ENCODE measurements around the gene PPP2R2C. TPM values are rescaled to one million over a fixed set of nuclear protein-coding genes. Genes with fewer than 3 reads are reported as not detected.

The PPP2R2C gene
- total RNA-seq, 1 experiment from 2014 or later, result 0.17 TPM

DNA sequence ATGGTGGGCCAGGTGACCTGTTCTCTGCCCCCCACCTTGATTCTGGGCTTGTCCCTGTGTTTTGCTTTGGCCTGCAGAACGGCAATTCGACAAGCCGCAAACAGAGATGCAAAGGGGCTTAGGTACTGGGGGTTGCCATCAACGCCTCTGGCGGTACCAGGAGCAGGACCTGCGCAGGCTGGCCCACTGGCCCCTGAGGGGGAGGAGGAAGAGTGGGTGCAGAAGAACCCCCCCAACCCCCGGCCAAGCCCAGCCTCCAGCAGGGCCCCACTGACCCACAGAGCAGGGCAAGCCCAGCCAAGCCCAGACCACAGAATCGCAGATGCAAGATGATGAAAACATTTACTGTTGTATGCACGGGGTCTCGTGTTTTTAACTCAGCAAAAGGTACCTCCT is 89.4 kb downstream of the PPP2R2C start:
- no peak for DNase-seq (ENCODE audit: low read depth)

DNA sequence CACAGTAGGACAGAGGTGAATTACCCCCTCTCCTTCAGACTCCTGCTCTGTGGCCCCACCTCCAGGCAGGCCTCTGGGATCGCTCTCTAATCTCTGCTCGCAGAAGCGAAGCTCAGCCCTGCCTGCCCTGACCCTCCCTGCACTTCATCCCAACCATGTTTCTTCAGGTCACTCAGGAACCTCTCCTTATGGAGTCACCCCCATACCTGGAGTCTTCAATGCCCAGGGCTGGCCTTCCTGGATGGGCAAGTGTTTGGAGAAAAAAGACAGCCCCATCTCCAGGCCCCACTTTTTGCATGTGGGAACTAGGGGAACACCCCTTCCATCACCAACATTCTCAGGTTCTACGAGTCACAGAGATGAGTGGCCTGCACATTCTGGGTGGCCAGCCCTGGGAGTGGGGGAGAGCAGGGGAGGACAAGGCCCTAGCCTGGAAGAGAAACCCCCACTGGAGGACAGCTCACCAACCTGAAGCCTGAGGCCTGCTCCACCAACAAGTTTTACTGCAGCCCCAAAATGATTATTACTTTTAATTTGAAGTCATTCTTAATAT is 90.8 kb downstream of the PPP2R2C start:
- DNase-seq (ENCODE audit: low read depth), result no peak

DNA sequence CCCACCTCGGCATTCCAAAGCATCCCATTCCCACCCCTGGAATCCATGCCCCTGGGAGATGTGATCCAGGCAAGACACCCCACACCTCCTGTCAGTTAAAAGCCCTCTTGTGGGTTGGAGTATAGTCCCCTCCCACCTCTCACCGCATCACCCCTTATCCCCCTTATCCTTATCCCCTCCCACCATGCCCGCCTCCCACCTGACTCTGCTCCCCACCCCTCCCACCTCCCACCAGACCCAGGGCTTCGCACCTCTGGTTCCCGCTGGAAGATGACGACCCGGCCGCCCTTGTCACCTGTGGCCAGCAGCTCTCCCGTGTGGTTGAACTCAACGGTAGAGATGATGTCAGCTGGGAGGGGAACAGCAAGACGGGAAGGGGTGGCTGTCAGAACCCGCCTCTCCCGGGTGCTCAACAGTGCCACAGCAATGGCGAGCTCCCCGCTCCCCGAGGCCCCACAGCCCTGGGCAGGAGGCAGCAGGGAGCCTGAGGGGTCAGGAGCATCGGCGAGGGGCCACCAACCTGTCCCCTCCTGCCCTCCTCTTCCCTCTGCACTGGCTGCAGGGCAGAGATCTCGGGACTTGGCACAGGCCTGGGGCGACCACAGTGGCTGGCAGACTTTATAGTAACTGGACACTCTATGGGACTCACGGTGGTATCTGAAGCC is 91.5 kb downstream of the PPP2R2C start:
- no peak for DNase-seq (ENCODE audit: low read depth)

DNA sequence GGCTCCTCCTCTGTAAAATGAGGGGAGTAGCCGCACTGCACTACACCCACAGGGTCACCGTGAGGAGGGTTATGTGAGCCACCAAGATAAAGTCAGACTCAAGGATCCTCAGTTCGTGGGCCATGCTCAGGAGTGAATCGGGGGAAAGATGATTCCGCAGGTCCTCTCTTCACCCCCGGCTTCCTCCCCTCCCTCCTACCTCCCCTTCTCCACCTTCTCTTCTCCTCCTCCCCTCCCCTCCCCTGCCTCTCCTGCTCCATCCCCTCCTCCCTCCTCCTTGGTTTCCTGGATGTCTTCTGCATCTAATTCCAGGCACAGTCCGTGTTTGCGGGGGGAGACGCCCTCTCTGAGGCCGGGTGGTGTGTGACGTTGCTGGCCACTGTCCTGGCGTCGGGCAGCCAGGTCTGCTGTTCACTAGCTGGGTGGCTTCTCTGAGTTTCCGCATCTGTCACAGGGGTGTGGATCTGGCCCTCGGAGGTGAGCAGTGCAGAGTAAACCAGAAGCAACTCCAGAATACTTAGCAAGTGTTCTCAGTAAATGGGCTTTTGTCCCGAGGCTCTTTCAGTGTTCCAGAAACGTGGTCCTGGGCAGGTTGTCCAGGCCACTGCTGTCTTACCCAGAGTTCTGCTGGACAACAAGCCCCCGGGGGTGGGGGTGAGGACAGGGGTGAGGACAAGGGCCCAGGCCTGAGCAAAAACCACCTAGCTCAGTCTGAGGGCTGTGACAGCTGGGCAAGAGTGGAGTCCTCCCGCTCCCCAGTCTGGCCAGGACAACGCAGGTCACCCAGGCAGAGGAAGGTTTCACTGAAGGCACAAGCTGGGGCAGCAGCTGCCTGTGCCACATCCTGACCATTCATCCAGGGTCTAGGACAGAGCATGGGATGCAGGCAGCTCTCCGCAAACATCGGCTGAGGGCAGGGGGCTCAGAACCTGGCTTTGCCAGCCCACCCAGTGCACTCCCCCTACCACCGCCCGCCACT is 92.4 kb downstream of the PPP2R2C start:
- no peak for DNase-seq (ENCODE audit: low read depth)

DNA sequence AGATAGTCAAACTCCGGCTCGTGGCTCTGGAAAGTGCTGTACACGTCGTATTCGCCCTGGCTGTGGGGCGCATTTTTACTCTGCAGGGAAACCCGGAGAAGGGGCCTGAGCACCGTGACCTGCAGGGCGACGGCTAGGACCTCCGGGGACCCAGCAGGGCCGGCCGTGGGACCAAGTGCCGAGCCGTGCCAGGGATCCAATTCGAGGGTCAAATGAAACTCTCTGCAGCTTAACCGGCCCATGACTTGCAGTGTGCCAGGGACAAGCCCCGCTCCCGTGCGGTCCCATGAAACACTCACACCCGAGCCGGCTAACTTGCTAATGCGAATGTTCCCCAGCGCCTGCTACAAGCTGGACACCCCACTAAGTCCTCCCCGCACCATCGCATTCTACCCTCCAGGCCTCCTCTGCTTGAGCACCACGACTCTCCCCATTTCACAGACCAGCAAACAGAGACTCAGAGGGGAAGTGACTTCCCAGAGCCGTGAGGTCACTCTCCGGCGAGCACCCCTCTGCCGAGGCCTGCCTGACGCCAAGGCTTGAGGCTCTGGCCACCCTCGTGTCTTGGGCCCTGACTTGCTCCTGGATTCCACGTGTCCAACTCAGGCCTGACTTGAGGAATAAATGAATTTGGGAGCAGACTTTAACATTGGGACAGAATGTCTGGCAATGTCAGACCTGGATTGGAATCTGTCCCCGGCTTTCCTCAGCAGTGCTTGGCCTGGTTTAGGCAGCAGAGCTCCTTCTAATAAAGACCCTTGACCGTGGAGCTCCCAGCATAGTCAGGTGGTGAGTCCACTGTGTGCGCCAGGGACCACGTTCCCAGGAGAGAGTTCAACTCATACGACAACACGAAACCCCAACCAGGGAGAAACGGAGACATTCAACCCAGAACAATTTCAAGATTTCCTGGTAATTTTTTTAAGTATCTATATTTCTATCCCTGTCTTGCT is 93.6 kb downstream of the PPP2R2C start:
- DNase-seq (ENCODE audit: low read depth), result no peak

DNA sequence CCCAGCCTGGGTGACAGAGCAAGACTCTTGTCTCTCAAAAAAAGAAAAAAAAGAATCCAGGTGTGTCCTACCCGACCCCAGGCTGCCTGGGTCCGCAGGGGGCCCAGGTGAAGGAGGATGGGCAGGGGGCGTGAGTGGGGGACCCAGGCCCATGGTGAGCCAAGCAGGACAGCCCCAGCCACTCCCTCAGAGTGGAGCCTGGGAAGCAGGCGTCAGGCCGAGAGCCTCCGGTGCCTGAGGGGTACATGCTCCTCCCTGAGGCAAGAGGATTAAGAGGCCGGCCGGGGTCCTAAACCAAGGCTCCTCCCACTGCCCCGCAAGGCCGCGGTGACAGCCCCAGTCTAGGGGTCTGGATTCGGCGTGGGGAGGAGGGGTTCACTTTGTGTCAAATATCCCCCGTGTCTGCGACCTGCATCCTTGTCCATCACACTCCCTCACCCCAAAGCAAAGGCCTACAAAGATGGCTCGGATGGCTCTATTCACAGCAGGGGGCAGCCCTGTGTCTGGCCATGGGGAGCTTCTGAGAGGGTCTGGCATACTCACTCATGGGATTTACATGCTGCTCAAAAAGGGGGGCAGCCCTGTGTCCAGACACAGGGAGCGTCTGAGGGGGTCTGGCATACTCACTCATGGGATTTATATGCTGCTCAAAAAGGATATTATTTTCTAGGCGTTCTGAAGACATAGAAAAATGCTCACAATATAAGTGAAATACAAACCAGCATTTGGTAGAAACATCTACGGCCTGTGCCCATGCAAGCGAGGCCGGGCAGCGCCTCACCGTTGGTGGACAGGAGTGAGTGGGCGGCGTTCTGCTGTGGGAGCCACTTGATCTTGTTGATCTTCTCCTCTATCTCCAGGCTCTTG is 94.6 kb downstream of the PPP2R2C start:
- no peak for DNase-seq (ENCODE audit: low read depth)

DNA sequence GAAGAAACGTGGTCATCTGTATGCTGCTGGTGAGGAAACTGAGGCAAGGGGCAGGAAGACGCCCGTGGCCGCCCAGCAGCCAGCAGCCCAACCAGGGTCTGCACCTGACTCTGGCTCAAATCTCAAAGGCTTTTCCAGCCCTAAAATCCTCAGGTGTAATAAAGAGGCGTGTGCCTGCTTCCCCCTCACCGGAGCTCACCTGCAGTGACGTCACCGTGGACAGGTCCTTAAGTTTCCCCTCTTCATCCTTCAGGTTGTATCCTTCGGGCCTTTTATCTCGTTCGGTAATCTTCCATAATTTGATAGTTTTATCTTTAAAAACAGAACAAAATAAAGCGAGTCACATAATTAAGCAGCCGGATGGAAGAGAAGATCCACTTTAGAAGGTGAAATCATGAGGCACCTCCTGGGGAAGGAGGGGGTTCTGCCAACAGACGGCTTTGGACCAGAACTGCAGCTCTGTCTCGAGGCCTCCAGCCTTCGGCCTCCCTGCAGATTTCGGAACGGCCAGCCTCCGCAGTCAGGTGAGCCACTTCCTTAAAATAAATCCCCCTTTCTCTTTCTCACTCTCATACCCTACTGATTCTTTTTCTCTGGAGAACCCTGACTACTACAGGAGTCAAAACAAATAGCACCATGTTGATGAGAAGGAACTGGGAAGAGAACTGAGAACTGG is 96.7 kb downstream of the PPP2R2C start:
- DNase-seq (ENCODE audit: low read depth), result no peak

DNA sequence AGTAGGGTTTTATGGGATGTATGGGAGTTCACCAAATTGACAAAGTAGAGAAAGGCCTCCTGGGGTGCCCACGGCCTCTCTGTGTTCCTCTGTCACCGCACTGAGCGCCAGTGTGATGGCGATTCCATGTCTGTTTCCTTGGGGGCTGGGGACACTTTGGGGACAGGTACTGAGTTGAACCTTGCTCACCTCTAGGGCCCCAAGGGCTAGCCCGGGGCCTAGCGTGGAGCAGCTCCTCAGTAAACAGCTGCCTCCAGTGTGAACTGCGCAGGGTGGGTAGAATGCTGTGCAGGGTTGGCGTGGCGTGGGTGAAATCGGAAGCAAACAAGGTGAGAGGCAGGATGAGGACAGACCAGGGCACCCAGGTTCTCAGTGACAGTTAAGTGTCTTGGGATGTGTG is 97.8 kb downstream of the PPP2R2C start:
- DNase-seq (ENCODE audit: low read depth), result no peak

DNA sequence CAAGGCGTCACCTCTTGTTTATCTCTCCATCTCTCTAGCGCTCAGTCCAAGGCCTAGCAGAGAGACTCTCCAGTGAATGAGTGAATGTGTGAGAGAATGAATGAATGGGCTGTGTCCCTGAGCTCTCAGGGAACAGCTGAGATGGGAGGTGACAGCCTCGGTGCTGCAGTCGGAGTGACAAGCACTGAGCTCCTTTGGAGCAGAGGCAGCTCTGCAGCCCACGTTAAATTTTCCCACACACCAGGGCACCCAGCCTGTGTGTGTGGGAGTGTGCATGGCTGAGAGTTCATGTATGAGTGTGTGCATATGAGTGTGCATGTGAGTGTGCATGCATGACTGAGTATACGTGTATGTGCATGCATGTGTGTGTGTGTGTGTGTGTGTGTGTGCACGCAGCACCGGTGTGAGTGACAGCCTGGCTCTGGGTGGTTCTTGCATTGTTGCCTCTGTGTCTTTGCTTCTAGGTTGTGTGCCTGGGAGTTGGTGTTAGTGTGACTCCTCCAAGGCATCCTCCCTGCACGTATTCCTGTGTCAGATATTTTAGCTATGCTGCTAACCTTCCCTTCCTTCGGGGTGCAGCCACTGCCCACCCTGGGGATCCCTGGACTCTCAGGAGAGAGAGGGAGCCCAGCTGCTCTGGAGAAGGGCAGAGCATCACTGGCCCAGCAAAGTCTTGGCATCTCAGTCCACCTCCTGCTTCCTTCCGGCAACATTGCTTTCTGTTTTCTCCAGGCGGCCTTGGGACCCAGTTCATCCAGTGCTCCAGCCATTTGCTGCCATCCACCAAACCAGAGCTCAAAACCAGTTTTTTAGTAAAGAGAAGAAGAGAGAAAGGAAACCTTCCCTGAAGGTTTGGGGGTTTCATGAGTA is 98.6 kb downstream of the PPP2R2C start:
- no peak for DNase-seq (ENCODE audit: low read depth)

DNA sequence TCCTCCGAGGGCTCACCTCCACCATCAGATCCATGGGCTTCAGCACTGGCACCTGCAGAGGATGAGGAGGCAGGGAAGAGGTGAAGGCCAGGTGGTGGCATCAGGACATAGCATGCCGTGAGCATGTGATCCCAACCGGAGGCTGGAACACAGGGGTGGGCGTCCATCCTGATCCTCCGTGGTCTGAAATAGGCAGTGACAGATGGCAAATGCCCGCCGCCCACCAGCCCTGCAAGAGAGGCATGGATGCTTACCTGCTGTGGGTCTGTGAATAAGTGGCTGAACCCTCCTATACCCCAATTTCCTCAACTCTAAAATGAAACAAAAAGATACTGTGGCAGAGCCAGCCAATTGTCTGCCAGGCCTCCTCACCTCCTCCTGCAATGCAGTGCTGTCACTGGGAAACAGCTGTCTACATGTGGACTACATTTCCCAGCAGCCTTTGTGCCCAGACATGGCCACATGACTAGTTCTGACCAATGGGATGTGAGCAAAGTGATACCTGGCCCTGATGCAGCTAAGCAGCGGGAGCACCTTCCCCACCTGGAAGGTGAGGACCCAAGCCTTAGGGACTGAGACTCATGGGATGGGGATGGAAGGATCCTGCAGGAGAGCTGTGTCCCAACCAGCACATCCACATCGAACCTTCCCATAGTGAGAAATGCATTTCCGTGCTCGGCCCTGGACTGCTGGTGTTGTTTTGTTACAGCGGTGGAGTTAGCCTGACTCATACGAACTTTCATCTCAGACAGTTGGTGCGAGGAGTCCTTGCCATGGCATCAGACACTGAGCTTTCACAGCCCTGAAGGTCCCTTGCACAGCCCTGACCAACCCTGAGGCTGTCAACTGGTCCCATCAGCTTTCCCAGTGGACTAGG is 99.5 kb downstream of the PPP2R2C start:
- DNase-seq (ENCODE audit: low read depth), result peak; percentile 40

DNA sequence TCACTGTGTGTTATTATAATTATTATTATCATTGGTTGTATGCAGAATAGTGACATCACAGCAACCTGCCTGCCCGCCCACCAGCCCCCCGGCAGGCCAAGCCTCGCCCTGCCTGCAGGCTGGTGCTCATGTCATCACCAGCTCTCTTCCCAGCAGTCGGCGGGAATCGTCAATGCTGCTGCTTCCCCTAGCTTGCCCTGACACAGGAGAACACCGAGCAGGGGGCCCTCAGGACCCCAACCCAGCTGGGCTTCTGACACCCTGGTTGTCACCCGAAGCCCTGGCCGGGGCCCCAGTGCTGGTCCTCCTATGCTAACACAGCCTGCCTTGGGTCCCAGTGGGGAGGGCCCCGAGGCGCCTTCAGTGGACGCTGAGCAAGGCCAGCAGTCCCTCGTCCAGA is 100.6 kb downstream of the PPP2R2C start:
- no peak for DNase-seq (ENCODE audit: low read depth)

DNA sequence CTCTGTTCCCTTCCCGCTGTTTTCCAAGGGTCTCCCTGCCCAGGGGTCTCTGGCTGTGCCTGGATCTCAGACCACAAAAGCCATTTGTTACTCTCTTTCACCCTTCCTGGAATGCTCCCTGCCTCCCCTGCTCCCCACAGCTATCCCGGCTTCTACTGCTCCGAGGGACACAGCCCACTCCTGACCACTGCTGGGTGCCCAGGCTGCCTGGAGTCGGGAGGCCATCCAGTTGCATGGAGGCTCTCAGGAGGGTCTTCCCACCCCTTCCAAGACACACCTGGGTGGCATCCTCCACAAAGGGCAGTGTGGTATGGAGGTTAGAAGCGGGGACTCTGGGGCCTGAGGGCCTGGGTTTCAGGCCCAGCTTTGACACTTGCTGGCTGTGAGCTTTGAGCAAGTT is 101.1 kb downstream of the PPP2R2C start:
- no peak for DNase-seq (ENCODE audit: low read depth)

DNA sequence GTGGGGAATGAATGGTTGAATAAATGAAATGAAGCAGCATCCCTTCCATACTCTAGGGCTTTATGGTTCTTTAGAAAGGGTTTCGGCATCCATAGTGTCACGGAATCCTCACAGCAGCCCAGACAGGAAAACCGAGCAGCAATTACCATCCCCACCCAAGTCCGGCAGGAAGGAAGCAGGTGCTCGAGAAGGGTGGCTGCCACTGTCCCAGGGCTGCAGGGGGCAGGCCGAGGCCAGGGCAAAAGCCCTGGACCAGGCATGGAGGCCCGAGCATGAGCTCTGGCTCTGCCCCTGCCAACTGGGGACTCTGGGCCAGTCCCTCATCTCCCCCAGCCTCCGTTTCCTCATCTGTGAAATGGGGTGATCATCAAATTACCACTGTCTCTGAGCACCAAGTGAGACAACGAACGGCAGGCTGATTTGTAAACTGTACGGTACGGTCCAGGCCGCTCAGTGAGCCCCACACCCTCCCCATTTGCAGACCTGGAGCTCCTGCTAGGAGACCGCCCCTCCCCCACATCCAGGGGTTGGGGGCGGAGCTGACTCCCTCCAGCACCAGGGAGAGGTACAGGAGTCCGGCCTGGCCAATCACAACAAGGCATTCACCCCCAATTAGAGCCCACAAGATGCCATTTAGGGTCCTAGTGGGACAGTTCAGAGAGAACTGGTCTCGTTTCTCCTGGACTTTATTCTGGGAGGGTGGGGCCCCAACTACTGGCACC is 102.3 kb downstream of the PPP2R2C start:
- no peak for DNase-seq (ENCODE audit: low read depth)

DNA sequence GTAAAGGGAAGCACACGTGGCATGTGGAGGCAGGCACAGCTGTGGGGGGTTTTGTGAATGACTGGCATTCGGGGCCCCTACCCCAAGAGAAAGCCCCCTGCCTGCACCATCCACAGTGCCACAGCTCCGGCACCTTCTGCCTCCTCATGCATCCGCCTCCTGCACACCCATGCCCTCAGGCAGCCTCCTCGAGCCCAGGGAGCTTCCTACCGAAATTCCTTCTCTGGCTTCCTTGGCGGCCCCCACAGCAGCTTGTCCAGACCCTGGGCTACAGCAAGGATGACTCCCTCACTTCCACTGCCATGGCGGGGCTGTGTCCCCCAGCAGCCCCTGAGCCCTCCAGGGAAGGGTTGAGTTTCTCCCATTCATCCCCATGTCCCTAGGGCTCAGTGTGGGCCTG is 102.9 kb downstream of the PPP2R2C start:
- no peak for DNase-seq (ENCODE audit: low read depth)

DNA sequence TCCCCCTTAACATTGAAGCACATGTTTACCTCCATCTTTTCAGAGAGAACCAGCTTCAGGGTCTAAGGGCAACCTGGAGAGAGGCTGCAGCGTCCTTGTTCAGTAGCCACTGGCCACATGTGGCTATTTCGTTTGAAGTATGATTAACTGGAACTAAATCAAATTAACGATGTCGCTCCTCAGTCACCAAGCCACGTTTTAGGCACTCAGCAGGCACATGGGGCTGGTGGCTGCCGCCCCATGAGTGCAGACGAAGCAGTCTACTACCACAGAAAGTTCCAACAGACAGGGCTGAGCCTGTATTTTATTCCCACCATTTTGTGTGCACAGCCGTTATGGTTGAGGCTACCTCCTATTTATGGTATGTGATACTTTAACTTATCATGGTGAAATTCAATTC is 103.4 kb downstream of the PPP2R2C start:
- DNase-seq (ENCODE audit: low read depth), result no peak

DNA sequence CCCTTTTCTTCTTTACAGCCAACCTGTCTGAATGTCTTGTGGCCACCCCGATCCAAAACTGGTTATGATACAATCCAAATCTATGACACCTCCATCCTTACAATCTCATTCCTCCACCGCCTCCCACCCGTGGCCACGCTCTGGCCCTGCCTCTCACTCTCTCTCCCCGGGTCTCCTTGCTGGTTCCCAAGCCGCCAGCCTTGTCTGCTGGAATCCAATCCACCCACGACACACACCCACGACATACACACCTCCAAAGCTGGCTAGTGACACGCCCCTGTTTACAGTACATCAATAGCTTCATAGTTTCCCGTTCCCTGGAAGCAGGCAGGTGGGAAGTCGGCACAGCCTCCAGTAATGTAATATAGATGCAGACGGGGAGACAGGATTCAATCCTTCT is 103.8 kb downstream of the PPP2R2C start:
- DNase-seq (ENCODE audit: low read depth), result no peak

DNA sequence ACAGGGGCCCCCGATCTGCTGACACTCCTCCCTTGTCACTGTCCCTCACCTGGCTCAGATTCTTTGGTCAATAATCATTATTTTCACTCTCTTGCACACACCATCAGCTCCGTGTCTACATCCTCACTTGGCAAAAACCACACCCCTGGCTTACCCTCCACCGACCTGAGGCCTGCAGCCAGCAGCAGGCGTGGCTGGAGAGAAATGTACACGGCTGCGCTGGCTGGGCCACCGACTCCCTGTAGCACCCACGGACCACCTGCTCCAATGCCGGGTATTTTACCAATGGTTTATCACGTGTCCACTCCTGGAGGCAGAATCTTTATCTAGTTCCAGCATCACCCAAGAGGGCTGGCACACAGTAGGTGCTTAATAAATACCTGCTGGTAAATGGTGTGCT is 104.3 kb downstream of the PPP2R2C start:
- no peak for DNase-seq (ENCODE audit: low read depth)
